IPS-20b (cell line): ENCODE results near the gene IRF5.
"Not testable (repeated sequence)": the region's sequence is repeated elsewhere in the genome, so short reads cannot be mapped to it uniquely, and the experiment has no call there.

Source experiments
- H3K27ac ChIP-seq: one replicate; pipeline ENCODE4 v1.5.1; 2013; ENCODE audit warnings: low read length
- H3K27me3 ChIP-seq: 2 replicates; pipeline ENCODE4 v1.6.1; 2013; ENCODE audit warnings: mild to moderate bottlenecking, low read length, inconsistent platforms; ENCODE audit not compliant: insufficient read depth
- H3K36me3 ChIP-seq: 2 replicates; pipeline ENCODE4 v1.6.1; 2013; ENCODE audit warnings: low read depth, mild to moderate bottlenecking, inconsistent platforms, low read length, moderate library complexity; ENCODE audit not compliant: insufficient read depth
- H3K4me1 ChIP-seq: 2 replicates; pipeline ENCODE4 v1.6.1; 2013; ENCODE audit warnings: mild to moderate bottlenecking, control low read depth, inconsistent platforms, low read length, moderate library complexity; ENCODE audit not compliant: insufficient read depth
- H3K4me3 ChIP-seq: 2 replicates; pipeline ENCODE4 v1.5.1; 2013; ENCODE audit warnings: mild to moderate bottlenecking, low read length, inconsistent platforms
- H3K9ac ChIP-seq: 2 replicates; pipeline ENCODE4 v1.6.1; 2013; ENCODE audit warnings: low read depth, mild to moderate bottlenecking, inconsistent platforms, low read length, moderate library complexity
- H3K9me3 ChIP-seq: 2 replicates; pipeline ENCODE4 v1.6.1; 2013; ENCODE audit warnings: mild to moderate bottlenecking, low read depth, low read length, inconsistent platforms; ENCODE audit not compliant: insufficient read depth

The IRF5 gene

DNA sequence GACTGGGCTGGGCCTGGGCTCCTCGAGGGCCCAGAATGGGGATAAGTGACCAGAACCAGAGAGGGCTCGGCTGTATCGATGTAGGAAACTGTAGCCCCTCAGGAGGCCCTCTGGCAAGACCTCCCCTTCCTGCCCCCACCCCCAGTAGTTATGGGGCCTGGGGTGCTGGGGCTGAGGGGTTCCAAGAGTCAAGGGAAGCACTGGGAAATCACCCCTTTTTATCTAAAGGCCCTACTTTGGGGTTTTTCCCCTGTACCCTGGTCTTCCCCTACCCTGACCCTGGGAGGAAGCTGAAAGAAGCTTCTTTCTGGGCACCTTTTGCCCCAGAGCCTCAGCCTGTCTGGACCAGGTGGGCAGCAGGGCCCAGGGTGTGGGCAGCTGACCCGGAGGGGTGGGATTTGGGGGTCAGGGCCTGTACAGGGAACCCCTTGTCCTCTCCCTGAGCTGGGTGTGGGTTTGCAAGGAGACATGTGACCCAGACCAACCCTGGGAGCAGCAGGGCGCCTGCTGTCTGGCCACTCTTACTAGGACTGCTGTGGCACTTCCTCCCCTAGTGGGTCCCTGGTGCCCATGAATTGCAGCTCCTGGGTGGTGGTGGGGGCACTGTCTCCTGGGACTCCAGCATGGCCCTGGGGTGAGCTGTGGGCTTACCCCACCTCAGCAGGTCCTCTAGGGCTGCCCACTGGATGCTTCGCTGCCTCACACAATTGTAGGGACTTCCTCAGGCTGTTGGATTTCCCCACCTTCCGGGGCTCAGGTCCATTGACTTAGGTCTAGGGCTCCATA is 1.5 kb downstream of the IRF5 start:
- H3K9ac ChIP-seq: no peak overlapping the region
- H3K4me3 ChIP-seq: no peak overlapping the region
- peaks cover 65% of the 10 kb centered on the region for H3K27me3 ChIP-seq
- H3K36me3 ChIP-seq: no peaks in the 10 kb centered on the region
- no peaks in the 10 kb centered on the region for H3K9me3 ChIP-seq
- H3K27ac ChIP-seq: no peak overlapping the region
- no peaks in the 10 kb centered on the region for H3K4me1 ChIP-seq

DNA sequence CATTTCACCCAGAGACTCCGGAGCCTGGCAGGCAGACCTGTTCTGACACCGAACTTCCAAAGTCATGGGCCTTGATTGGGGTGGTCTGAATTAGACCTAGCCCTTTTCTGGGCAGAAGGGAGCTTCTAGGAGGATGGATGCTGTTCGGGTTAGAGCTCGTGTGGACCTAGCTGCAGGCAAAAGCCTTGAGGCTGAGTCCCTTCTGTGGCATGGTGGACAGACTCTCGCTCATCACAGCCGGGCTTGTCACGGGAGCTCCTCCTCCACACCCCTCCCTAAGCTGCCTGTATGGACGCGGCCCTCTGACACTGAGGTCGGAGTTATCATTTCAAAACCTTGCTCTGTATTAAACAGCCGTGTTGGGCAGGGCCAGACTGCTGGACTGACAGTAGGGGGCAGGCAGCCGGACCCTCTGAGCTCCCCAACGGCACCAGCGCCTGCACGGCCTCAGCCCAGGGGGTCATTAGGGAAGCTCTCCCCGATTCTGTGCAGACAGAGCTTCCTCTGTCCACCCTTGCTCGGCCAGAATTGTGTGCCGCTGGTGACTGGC is 2.2 kb downstream of the IRF5 start:
- Histone ChIP-seq H3K27me3 (peaks cover 58% of the 10 kb centered on the region), H3K9ac (no peak overlapping the region), H3K27ac (no peak overlapping the region), H3K4me1 (no peaks in the 10 kb centered on the region), H3K4me3 (no peak overlapping the region), H3K36me3 (no peaks in the 10 kb centered on the region), H3K9me3 (no peaks in the 10 kb centered on the region)

DNA sequence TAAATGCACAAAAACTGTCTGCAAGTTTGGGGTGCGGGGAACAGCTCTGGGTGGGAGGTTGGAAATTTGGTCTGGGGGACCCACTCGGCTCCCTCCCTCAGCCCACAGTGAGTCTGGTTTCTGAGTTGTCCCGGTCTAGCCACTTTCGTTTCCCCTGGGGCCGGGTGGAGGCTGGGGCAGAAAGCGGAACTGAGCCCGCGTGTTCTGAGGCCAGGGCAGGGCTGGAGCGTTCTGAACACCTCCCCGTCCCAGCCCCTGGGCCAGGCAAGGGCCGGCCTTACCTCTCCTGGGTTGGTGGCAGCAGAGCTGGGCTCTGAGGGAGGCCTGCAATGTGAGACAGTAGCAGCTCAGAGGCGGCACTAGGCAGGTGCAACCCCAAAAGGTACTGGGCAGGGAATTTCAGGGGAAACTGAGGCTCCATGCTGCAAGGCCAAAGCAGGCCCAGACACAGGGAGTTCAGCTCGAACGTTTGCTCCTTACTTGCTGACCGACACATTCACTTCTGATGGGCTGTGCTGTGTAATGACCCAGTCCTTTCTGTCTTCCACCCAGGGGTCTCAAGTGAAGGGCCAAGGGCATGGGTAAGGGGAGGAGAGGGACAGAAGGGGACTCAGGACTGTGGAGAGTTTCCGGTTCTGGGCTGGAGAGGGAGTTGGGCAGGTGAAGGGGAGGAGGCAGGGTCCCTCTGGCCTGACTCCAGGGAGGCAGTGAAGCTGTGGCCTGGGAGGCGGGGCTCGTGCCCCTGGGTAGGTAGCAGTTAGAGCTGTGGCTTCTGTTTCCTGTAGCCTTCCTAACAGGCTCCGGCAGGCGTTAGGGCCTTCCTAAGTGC is 3.0 kb downstream of the IRF5 start:
- H3K9me3 ChIP-seq: no peaks in the 10 kb centered on the region
- H3K27me3 ChIP-seq: peaks cover 50% of the 10 kb centered on the region
- no peaks in the 10 kb centered on the region for H3K4me1 ChIP-seq
- no peaks in the 10 kb centered on the region for H3K36me3 ChIP-seq
- H3K9ac ChIP-seq: no peak overlapping the region
- no peak overlapping the region for H3K27ac ChIP-seq
- no peak overlapping the region for H3K4me3 ChIP-seq

DNA sequence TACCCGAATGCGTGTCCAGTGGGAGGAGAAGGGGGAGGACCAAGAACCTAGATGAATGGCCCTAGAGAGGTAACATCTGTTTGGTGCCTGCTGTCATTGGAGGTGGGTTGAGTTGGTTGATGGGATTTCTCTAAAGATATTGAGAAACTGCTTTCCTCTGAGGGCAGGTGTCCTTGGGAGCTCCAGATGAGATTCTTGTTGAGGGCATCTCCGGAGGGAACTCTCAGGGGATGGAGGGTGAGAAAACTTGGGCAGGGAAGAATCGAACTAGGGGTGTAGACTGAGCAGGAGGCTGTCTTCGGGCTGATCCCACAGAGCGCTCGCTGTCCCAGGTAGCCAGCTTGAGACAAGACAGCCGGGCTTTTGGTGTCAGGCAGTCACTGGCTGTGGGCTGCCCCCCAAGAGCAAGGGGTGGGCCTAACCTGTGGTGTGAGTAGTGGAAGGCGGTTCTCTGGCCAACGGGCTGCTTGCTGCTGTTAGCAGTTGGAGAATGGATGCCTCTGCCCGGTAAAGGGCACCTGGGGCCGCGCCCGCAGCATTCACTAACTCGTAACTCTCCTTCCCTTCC is 3.7 kb downstream of the IRF5 start:
- no peaks in the 10 kb centered on the region for H3K4me1 ChIP-seq
- H3K9me3 ChIP-seq: no peaks in the 10 kb centered on the region
- H3K27ac ChIP-seq: no peak overlapping the region
- H3K4me3 ChIP-seq: no peak overlapping the region
- peaks cover 45% of the 10 kb centered on the region for H3K27me3 ChIP-seq
- H3K36me3 ChIP-seq: no peaks in the 10 kb centered on the region
- no peak overlapping the region for H3K9ac ChIP-seq

DNA sequence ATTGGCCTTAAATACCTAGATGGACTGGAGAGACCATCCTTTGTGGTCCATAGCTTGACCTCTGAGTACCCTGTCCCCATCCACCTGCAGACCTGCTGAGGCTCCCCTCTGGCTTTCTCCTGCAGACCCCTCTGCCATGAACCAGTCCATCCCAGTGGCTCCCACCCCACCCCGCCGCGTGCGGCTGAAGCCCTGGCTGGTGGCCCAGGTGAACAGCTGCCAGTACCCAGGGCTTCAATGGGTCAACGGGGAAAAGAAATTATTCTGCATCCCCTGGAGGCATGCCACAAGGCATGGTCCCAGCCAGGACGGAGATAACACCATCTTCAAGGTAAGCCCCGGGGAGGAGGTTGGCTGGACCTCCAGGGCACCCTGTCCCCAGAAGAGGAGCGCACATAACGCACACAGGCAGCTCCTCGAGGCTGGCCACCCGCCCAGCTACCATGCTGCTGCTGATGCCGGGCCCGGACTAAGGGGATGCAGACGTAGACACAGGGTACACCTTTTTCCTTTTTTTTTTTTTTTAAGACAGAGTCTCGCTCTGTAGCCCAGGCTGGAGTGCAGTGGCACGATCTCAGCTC is 4.3 kb downstream of the IRF5 start:
- no peaks in the 10 kb centered on the region for H3K9me3 ChIP-seq

DNA sequence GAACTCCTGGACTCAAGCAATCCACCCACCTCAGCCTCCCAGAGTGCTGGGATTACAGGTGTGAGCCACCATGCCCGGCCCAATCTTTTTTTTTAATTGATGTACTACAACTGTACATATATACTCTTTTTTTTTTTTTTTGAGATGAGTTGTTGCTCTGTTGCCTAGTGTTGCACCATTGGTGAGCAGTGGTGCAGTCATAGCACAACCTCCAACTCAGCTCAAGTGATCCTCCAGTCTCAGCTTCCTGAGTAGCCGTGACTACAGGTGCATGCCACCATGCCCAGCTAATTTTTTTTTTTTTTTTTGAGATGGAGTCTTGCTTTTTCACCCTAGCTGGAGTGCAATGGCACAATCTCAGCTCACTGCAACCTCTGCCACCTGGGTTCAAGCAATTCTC is 5.5 kb downstream of the IRF5 start:
- H3K9ac ChIP-seq, H3K4me3 ChIP-seq, H3K36me3 ChIP-seq, H3K27ac ChIP-seq, H3K4me1 ChIP-seq, H3K9me3 ChIP-seq: not testable (repeated sequence)
- peaks cover 27% of the 10 kb centered on the region for H3K27me3 ChIP-seq

More for the DNA sequence above, 4.3 kb downstream of the IRF5 start:
- H3K27ac ChIP-seq: no peak overlapping the region
- no peaks in the 10 kb centered on the region for H3K36me3 ChIP-seq
- H3K4me3 ChIP-seq: no peak overlapping the region
- H3K27me3 ChIP-seq: peaks cover 39% of the 10 kb centered on the region
- H3K4me1 ChIP-seq: no peaks in the 10 kb centered on the region
- H3K9ac ChIP-seq: no peak overlapping the region

DNA sequence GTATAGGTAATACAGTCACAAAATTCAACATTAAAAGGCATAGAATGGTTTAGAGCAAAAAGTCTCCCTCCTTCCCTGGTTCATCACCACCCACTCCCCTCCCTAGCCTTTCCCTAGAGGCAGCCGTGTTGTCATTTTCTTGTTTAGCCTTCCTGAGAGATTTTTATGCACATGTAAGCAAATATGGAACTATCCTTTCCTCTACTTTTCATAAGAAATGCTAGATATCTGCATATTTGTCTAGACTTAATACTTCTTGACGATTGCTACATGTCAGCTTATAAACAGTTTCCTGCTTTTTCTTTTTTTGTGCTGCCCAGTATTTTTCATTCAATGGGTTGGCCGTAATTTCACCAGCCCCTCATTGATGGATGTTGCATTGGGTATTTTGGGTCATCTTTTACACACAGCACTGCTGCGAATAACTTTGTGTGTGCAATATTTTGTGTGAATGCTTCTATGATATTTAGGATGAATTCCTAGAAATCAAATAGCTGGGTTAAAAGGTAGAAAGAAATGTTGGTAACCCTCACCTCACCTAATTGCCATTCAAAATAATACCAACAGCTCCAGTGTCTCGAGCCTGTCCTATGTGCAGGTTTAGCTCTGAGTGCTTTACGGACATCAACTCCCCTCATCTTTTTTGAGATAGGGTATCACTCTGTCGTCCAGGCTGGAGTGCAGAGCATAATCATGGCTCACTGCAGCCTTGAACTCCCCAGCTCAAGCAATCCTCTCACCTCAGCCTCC is 6.9 kb downstream of the IRF5 start:
- H3K9ac ChIP-seq: no peak overlapping the region

DNA sequence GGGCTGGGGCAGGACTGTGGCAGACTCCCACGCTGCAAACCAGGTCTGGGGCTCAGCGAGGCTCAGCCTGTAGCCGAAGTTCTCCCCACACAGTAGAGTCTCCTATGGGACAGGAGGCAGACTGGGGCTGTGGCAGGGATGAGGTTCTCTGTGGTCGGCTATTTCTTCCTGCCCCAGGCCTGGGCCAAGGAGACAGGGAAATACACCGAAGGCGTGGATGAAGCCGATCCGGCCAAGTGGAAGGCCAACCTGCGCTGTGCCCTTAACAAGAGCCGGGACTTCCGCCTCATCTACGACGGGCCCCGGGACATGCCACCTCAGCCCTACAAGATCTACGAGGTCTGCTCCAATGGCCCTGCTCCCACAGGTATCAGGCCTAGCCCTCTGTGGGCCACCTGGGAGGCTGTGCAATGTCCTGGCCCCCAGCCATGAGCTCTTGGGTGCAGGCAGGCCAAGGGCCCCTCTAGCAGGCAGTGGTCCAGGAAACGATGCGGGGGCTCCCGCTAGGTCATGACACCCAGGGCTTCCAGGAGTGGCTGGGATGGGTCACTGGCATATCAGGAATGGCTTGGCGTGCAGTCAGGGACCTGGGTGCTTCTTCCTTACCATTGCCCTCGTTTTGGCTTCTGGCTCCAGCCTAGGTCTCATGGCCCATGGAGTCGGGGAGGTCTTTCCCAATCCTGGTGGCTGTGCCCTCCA is 8.1 kb downstream of the IRF5 start:
- no peak overlapping the region for H3K4me3 ChIP-seq
- H3K27me3 ChIP-seq: peaks cover 3% of the 10 kb centered on the region; the same call in 1 of the 2 replicates
- no peaks in the 10 kb centered on the region for H3K36me3 ChIP-seq
- H3K9me3 ChIP-seq: no peaks in the 10 kb centered on the region
- H3K27ac ChIP-seq: no peak overlapping the region
- no peak overlapping the region for H3K9ac ChIP-seq
- no peaks in the 10 kb centered on the region for H3K4me1 ChIP-seq

More for the DNA sequence above, 6.9 kb downstream of the IRF5 start:
- peaks cover 13% of the 10 kb centered on the region for H3K27me3 ChIP-seq
- H3K4me3 ChIP-seq: no peak overlapping the region
- no peaks in the 10 kb centered on the region for H3K36me3 ChIP-seq
- H3K9me3 ChIP-seq: no peaks in the 10 kb centered on the region
- H3K4me1 ChIP-seq: no peaks in the 10 kb centered on the region
- H3K27ac ChIP-seq: no peak overlapping the region

DNA sequence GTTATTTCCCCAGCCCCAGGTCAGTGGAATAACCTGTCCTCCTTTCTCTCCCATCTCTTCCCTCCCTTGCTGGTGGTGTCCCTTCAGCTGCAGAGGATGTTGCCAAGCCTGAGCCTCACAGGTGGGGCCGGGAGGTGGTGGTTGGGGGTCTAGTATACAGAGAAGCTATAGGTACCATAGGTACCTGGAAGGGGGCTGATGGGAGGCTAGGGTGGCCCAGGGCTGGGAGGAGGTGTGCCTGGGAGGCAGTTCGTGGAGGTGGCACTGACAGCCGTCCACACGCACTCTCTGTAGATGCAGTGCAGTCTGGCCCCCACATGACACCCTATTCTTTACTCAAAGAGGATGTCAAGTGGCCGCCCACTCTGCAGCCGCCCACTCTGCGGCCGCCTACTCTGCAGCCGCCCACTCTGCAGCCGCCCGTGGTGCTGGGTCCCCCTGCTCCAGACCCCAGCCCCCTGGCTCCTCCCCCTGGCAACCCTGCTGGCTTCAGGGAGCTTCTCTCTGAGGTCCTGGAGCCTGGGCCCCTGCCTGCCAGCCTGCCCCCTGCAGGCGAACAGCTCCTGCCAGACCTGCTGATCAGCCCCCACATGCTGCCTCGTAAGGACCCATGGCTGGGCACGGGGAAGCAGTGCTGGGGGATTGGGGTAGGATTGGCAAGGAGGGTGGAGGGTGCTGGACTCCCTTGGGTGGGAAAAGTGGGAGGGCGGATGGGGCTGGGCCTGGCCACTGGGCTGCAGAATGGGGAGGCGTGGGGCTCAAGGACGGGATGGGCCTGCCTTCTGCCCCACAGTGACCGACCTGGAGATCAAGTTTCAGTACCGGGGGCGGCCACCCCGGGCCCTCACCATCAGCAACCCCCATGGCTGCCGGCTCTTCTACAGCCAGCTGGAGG is 9.5 kb downstream of the IRF5 start:
- Histone ChIP-seq H3K27ac (no peak overlapping the region), H3K9ac (no peak overlapping the region), H3K36me3 (peaks cover 7% of the 10 kb centered on the region; the same call in 1 of the 2 replicates), H3K4me1 (no peaks in the 10 kb centered on the region), H3K9me3 (no peaks in the 10 kb centered on the region), H3K27me3 (no peaks in the 10 kb centered on the region), H3K4me3 (no peak overlapping the region)

DNA sequence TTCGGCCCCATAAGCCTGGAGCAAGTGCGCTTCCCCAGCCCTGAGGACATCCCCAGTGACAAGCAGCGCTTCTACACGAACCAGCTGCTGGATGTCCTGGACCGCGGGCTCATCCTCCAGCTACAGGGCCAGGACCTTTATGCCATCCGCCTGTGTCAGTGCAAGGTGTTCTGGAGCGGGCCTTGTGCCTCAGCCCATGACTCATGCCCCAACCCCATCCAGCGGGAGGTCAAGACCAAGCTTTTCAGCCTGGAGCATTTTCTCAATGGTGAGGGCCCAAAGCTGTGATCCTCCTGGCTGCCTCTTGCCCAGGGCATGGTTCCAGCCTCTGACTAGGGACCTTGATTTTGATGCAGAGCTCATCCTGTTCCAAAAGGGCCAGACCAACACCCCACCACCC is 10.1 kb downstream of the IRF5 start:
- no peaks in the 10 kb centered on the region for H3K27me3 ChIP-seq
- H3K27ac ChIP-seq: no peak overlapping the region
- no peaks in the 10 kb centered on the region for H3K4me1 ChIP-seq
- H3K4me3 ChIP-seq: no peak overlapping the region
- H3K9me3 ChIP-seq: no peaks in the 10 kb centered on the region
- H3K36me3 ChIP-seq: peaks cover 14% of the 10 kb centered on the region; the same call in 1 of the 2 replicates
- no peak overlapping the region for H3K9ac ChIP-seq
